HG03520 (cell line): ENCODE measurements around the gene TBX20.
"Not testable (repeated sequence)": the region's sequence is repeated elsewhere in the genome, so short reads cannot be mapped to it uniquely, and the experiment has no call there.

Source experiments
- ATAC-seq: cut with Tn5 transposase; IDR thresholded peaks from one replicate; pipeline ENCODE4 v1.9.1; 2021; ENCODE audit warnings: mild to moderate bottlenecking, moderate library complexity; ENCODE audit not compliant: unreplicated experiment

TBX20 gene

DNA sequence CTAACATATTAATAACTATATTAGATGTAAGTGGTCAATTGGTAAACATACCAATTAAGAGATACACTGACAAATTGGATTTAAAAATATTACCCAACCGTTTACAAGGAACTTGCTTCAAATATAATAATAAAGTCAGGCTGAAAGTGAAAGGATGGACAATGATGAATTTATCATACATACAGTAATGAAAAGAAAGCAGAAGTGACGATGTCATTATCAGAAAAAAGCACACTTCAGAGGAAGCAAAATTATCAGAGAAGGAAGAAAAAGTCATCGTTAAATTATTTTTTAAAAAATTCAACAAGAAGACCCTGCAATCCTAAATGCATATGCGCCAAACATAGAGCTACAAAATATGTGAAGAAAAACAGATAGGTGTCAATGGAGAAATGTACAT, 81.8 kb downstream of the TBX20 start:
- not testable (repeated sequence) for ATAC-seq

DNA sequence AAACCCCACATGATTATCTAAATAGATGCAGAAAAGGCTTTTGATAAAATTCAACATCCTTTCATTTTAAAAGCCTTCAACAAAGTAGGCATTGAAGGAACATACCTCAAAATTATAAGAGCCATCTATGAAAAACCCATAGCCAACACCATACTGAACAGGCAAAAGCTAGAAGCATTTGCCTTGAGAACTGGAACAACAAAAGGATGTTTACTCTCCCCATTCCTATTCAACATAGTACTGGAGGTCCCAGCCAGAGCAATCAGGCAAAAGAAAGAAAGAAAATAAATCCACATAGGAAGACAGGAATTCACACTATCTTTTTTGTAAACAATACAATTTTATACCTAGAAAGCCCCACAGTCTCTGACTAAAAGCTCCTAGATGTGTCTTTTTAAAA, 86.2 kb downstream of the TBX20 start:
- ATAC-seq = not testable (repeated sequence)

DNA sequence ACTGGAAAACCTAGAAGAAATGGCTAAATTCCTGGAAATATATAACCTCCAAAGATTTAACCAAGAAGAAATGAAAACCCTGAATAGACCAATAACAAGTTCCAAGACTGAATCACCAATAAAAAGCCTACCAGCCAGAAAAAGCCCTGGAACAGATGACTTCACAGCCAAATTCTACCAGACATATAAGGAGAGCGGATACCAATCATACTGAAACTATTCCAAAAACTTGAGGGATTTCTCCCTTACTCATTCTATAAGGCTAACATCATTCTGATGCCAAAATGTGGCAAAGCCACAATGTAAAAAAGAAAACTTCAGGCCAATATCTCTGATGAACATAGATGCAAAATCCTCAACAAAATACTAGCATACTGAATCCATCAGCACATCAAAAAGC, 86.7 kb downstream of the TBX20 start:
- not testable (repeated sequence) for ATAC-seq

DNA sequence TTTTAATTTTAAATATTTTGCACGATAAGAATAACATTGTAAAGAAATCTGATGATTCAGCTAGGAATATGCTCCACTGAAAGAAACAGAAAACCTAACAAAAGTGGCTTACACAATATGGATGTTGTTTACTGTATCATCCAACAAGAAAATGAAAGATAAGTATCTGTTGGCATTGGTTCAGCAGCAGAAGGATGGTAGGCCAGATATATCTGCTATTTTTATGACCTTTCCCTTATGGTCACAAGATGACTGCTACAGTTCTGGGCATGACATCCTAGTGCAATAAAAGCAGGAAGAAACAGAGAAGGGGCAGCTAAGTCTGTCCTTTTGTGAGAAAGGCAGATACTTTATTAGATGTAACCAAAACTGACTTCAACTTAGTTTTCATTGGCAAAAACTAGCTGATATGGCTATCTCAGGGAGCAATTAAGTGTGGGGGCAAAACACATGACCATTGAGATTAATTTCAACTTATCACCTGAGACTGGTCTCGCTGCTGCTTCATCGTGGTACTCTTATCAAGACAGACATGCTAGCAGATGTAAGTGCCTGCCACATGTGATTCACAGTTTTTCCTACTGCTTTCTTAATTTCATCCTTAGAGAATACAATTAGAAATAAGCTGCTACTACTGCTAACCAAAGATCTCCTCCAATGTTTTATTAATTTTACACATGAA, 92.7 kb downstream of the TBX20 start:
- ATAC-seq = not testable (repeated sequence)
